IMR-90 (cell line): ENCODE results near the gene TAF1B.

ENCODE experiments used
- MAZ ChIP-seq: IDR thresholded peaks from 2 replicates; pipeline ENCODE4 v1.6.1; 2012; ENCODE audit warnings: low read depth, mild to moderate bottlenecking, low read length, improper control_type of control experiment, moderate library complexity, borderline replicate concordance
- MXI1 ChIP-seq: IDR thresholded peaks from 2 replicates; pipeline ENCODE4 v1.6.1; 2012; ENCODE audit warnings: low read depth, mild to moderate bottlenecking, low read length, moderate library complexity, borderline replicate concordance
- POLR2A ChIP-seq: IDR thresholded peaks from 2 replicates; pipeline ENCODE4 v1.6.1; 2012; ENCODE audit warnings: mild to moderate bottlenecking, low read depth, low read length
- RCOR1 ChIP-seq: IDR thresholded peaks from 2 replicates; pipeline ENCODE4 v1.6.1; 2012; ENCODE audit warnings: mild to moderate bottlenecking, low read length, improper control_type of control experiment; ENCODE audit not compliant: insufficient replicate concordance
- SMC3 ChIP-seq: fragments of 150-350 bp; IDR thresholded peaks from 2 replicates; pipeline ENCODE4 v1.6.1; 2016; ENCODE audit warnings: low read depth, mild to moderate bottlenecking, antibody characterized with exemption, low read length, moderate library complexity
- TF ChIP-seq, protein P1 (sequence below): conservative IDR thresholded peaks from 2 replicates; pipeline ENCODE4 v1.5.1; 2012; ENCODE audit warnings: mild to moderate bottlenecking, low read depth, low read length, improper control_type of control experiment

DNA sequence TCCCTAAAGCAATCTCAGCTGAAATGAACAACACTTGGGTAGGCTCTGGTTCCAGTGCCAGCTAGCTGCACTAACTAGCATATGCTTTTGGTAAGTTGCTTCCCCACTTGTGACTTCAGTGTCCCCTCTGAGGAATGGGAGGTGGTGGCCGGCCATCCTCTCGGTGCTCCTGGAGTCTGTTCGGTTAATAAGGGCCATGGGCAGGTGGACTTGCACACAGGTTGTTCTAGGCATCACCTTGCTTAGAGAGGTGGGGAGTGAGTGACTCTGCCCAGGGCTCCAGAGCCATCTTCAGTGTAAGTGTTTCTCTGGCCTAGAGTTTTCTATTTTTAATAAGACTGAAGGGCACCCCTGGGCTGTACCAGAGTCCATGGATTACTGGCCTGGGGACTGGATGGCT, 18.8 kb upstream of the TAF1B start:
- TF ChIP-seq MXI1 = no peak
- no peak for TF ChIP-seq POLR2A
- no peak for TF ChIP-seq SMC3
- TF ChIP-seq, protein P1, sequence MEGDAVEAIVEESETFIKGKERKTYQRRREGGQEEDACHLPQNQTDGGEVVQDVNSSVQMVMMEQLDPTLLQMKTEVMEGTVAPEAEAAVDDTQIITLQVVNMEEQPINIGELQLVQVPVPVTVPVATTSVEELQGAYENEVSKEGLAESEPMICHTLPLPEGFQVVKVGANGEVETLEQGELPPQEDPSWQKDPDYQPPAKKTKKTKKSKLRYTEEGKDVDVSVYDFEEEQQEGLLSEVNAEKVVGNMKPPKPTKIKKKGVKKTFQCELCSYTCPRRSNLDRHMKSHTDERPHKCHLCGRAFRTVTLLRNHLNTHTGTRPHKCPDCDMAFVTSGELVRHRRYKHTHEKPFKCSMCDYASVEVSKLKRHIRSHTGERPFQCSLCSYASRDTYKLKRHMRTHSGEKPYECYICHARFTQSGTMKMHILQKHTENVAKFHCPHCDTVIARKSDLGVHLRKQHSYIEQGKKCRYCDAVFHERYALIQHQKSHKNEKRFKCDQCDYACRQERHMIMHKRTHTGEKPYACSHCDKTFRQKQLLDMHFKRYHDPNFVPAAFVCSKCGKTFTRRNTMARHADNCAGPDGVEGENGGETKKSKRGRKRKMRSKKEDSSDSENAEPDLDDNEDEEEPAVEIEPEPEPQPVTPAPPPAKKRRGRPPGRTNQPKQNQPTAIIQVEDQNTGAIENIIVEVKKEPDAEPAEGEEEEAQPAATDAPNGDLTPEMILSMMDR = no peak
- no peak for TF ChIP-seq RCOR1
- no peak for TF ChIP-seq MAZ
